GM19463 (cell line): ENCODE data around the gene TPD52L2.
"Not testable (repeated sequence)": the region's sequence is repeated elsewhere in the genome, so short reads cannot be mapped to it uniquely, and the experiment has no call there.

Experiments
- ATAC-seq: cut with Tn5 transposase; IDR thresholded peaks from one replicate; pipeline ENCODE4 v1.9.1; 2021; ENCODE audit warnings: mild to moderate bottlenecking, moderate library complexity; ENCODE audit not compliant: unreplicated experiment

The TPD52L2 gene

DNA sequence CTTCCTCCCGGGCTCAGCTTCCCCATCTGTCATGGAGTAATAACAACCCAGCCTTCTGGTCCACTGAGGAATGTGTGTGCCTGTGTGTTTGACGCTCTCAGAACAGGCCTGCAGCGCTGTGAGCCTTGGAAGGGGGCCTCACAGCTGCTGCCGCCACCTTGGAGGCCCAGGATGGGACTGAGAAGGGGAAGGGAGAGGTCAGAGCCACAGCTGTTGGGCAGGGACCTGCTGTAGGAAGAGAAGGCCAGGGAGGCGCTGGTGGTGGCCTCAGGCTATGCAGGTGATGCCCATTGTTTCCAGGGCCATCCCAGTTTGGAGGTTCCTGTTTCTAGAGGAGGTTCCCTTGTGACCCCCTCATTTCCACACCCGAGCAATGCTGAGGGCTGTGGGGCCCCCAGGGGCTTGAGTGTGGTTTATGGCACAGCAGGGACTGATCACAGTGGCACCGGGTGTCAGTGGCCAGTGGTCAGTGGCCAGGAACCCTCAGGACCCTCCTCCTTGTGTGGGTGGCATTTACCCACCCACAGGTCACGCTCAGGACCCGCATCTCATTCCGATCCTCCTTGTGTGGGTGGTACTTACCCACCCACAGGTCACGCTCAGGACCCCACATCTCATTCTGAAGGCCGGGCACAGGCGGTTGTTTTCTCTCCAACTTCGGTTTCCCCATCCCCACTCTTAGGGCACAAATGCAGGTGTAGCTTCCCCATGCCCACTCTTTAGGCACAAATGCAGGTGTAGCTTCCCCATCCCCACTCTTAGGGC lies 14.0 kb downstream of the TPD52L2 start:
- ATAC-seq, result no peak

DNA sequence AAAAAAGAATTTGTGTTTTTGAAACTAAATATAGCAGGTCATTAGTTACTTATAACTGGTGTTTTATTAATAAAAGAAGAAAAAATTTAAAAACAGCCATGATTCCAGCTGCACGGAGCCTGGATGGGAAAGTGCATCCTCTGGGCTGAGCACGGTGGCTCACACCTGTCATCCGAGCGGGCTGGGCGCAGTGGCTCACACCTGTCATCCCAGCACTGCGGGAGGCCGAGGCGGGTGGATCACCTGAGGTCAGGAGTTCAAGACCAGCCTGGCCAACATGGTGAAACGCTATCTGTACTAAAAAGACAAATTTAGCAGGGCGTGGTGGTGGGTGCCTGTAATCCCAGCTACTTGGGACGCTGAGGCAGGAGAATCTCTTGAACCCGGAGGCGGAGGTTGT lies 15.8 kb downstream of the TPD52L2 start:
- ATAC-seq, result not testable (repeated sequence)

DNA sequence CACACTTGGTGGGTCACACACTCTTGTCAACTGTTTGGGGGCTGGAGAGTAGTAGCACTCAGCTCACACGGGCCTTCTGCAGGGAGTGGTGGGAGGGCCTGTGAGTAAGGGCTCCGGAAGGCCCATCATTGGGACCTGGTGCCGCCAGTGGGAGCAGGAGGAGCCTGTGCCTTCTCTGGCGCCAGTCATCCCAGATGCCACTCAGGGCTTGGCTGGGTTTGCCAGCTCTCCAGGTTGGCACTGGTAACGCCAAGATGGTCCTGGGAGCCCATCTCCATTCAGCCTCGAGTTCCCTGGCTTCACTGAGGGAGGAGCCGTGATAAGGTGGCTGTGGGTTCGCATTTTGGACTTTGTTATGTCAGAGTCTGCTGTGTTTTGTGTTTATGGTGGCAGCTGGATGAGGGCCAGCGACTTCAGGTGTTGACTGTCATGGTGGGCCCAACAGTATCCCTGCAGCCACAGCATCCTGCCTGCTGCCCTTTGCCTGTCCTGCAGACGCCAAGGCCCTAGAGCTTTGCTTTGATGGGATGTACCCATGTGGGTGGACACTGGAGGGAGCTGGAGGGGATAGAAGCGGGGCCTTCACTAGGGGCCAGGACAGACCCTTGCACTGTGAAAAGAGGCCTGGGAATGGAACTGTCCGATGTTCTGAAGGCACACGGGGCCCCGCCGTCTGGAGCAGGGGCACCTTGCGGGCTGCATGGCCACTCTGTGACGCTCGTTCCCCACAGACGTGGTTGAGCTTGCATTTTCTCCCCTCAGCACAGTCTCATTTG lies 16.6 kb downstream of the TPD52L2 start:
- no peak for ATAC-seq

DNA sequence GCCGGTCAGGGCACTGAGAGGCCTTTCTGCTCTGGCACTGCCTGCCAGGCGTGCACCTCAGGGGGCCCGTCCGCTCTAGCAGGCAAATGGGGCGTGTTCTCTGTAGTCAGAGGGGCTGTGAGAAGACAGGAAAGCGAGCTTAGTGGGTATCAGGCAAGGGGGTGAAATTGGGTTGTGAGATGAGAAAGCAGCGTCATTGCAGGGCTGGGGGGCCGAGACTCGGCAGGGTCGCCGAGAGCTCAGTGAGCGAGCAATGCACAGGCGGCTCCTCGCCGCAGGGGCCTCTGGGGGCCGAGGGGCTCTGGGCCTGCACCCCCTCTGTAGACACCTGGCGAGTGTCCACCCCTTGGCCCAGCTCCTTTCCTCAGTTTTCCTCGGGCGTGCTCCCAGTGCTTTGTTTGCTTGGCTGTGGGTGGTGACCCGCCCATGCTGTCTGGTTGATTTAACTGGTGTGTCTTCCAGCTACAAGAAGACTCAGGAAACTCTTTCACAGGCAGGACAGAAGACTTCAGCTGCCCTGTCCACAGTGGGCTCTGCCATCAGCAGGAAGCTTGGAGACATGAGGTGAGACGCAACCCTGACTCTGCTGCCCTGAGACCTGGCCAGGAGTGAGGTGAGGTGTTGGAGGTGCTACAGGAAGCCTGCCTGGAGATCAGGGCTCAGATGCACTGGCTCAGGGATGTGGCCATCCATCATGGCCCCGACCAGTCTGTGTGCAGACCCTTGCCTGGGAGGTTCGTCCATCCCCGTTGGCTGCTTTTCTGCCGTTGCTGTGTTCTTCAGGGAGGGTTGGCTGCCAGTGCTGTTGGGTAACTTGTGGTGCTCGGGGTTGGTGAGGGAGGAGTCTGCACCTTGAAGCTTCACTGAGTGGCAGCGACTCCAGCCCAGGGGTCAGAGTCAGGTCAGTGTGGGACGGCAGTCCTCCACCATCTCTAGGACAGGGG lies 17.5 kb downstream of the TPD52L2 start:
- ATAC-seq, result no peak

DNA sequence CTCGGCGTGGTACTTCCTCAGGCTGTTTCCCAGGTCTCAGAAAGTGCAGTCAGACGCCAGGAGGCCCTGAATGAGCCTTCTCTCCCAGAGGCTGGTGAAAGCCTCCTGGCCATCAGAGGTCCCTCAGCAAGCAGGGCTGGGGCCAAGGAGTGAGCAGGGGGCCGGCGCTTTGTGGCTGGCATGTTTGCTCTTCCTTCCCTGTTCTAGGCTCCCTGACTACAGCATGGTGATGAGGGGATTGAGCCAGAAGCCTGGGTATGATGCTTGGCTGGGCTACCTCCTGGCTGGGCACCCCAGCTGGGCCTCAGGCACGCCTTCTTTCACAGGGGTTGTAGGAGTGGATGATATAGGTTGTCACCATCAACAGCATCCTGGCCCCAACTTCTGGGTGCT lies 18.1 kb downstream of the TPD52L2 start:
- ATAC-seq, result no peak

DNA sequence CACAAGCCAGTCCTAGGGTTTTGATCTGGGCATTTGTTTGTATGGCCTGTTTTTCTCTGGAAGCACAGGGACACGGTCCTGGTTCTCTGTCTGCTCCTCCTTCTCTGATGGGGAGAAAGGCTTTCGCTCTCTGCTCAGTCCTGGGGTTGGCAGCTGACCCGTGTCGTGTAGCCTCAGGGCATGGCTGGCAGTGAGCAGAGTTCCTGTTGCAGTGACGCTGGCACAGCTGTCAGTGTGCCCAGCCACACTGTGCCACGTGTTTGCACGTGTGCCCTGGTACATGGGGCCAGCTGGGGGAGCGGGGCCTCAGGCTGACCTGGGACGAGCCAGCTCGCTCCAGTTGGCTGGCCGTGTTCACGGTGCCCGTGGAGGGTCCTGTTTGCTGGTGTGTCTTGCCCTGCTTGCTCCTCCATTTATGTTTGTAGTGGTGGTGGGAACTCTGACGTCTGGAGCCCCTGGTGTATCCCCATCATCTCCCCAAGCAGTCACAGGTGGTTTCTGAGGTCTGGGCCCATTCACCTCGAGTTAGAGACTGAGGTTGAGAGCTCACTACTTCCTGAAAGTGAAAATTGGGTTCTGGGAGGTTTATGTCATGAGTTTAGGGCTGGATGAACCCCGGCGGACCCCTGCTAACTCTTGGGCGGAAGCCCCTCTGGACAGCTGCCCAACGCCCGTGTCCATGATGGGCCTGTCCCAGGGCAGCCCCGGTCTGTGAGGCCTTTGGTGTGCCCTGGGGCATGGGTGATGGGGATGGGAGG lies 19.6 kb downstream of the TPD52L2 start:
- ATAC-seq, result no peak

DNA sequence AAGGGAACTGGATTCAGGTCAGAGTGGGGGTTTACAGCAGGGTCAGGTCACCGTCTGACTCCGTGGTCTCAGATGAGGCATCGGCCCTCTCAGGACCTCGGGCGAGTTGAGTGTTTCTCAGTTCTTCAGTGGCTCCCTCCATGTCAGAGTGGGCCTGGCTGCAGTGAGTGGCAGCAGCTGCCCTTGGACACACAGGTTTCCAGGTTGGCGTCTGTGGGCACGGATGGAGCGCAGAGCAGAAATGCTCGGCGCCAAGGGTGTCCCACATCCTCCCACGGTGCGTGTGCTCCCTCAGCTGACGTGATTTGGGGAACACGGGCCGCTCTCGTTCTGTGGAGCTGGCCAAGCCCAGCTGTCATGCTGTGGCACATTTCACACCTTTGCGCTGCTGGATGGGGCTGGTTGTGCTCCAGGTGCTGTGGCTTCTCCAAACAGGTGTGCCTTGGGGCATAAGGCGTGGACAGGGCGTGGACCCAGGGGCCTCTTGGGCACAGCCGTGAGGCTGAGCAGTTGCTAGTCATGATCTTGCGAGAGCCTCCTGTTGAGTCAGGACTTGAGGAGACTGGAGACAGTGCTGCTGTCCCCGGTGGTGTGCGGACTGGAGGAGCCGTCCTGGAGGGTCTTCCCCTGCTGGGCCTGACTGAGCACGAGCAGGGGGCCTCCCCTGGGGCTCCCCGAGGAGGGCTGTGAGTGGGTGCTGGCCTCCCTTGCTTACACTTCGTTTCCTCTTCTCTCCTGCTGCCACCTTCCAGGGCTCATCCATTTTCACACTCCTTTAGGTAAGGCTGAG lies 20.4 kb downstream of the TPD52L2 start:
- no peak for ATAC-seq

DNA sequence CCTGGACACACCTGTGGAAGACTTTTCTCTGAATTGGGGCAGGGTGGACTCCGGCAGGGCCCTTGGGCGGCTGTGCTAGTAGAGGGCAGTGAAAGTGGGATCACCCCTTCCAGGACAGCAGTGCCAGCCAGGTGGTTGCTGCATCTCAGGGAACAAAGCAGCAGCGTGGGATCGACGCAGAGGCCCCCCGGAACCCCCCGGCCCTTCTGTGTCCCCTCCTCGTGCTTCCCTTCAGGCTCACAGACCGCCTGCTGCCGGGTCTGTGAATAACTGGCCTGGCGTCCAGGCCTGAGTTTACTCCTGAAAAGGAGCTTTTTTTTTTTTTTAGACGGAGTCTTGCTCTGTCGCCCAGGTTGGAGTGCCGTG lies 21.0 kb downstream of the TPD52L2 start:
- no peak for ATAC-seq

DNA sequence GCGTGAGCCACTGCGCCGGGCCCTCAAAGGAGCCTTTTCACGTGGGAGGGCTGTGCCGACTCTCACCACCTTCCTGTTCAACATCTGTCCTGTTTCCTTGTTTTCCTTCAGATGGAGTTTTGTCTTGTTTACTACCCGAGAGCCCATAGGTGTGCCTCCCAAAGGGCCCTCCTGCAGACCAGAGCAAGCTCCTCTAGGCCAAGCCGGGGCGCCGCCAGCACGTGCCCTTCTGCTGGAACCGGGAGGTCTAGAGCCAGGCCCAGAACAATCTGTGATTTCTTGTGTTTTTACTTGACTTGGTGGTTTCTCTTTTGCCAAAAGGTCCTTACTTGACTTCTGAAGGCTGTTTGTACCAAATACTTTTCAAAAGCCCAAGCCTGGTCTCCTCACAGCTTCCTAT lies 21.9 kb downstream of the TPD52L2 start:
- no peak for ATAC-seq

DNA sequence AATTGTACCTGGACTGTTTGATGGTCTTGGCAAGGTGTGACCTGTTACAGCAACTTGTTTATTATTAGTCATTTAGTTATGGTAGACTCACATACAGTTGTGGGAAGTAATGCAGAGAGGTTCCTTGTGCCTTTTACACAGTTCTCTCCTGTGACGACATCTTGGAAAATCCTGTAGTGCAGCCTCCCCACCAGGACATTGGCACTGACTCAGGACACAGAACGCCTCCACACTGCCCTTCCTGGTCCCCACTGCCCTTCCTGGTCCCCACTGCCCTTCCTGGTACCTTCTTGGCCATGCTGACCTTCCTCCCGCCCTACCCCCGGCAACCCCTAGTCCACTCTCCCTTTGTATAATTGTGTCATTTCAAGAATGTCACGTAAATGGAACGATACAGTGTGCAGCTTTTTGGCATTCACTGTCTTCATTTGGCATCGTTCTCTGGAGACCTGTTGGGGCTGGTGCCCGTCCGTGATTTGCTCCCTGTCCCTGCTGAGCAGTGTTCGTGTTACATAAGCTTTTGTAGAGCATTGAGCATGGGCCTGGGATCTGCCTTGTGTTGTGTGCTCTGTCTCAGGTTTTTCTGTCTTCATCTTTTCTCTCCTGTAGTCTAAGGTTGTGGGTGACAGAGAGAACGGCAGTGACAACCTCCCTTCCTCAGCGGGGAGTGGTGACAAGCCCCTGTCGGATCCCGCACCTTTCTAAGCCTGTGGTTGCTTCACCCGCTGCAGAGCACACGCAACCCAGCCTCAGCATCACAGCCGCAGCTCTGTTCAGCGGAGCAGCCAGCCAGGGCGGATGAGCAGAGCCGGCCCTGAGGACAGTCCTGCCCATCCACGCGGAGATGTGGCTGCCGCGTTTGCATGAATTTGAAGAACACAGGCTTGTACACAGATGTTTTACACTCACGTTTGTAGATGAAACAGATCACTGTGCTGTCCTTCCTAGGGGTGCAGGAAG lies 24.5 kb downstream of the TPD52L2 start:
- no peak for ATAC-seq

DNA sequence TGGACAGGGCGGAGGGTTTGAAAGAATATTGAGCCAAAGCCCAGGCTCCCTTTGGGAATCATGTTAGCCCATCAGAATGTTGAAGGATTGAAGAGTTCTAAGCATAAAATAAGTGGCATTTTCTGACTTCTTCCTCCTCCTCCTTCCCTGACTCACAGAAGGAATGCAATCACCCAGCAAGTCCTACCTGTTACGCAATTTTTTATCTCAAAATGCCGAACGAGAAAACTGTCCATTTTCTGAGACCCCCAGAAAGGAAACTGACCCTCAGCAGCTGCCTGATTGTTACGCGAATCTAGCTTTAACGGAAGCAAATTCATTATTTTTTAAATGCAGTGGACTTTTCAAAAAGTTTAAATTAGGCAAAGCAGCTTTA lies 25.1 kb downstream of the TPD52L2 start:
- ATAC-seq, result no peak

DNA sequence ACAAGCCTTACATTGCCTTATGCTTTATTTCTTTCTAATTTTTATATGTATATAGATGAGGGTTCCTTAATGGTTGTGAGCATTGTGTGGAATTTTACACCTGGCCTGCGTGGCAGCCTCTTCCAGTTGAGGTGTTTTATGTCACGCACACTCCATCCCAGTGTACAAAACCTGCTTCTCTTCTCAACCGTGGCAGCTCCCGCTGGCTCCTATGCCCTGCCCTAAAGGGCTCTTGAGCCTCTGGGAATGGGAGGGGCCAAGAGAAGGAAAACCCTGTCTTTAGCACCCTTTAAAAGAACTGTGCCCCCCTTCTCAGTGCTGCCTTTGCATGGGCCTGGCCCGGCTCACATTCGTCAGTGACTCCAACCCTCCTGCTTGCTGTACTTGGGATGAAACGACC lies 25.5 kb downstream of the TPD52L2 start:
- no peak for ATAC-seq

DNA sequence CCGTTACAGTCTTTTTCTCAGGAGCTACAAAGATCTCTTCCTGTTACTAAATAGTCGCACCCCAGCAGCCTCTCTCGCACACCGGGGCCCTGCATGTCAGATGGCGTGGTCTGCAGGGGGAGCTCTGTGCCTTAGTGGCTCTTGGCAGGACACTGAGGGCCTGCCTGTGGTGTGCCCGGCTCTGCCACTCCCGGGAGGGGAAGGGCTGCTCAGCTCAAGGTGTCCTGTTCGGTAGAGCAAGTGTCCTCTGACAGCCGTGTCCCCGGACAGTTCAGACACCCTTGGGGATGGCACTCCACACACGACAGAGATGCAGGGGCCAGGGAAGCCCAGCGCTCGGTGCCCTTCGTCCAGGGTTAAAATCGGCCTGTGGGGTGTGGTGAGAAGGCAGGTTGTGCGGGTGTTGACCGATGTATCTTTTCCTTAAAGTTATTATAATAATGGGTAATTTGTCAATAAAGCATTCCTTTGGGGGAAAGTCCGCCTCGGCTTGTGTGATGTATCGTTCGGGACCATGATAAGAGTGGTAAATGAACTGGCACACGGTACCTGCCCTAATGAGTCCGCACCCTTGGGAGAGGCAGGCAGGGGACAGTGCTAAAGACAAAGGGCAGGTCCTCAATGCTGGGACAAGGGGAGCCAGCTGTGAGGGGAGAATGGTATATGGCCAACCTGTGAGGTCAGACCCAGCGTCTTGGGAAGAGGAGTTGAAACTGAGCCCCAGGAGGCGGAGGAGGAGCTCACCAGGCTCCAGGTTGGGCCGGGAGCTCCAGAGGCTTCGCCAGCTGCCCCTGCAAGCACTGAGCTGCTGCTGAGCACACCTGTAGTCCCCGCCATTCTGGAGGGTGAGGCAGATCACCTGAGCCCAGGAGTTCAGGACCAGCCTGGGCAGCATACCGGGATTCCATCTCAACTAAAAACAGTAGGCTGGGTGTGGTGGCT lies 26.3 kb downstream of the TPD52L2 start:
- ATAC-seq, result no peak

DNA sequence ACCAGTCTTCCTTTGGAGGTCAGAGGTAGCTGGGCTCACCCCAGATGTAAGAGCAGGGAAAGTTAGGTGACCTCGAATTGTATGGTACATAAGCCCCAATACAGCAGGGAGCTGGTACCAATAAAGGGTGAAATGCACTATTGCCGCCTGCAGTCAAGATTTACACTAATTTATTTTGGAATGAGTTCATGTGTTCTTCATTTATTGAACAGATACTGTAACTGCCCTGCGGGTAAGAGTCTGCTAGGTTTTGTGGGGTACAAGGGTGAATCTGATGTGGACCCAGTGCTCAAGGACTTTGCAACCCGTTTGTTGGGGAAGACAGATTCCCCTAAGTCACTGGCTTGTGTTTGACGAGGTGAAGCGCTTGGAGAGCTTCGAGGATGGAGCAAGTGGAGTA lies 27.3 kb downstream of the TPD52L2 start:
- no peak for ATAC-seq

DNA sequence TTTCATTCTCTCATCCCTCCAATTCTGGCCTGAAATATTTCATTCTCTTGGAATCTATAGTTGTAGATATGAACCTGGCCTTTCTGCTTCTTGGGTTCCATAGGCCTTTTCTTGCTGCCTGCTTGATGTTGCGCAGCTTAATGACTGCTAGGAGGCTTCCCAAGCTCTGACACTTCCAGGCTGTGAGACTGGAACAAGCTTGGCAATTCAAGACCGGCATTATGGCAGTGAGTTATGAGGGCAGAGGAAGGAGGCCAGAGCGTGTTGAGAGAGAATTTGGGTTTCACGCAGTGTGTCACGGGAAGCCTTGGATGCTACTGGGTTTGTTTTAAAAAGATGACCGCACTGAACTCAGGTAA lies 28.9 kb downstream of the TPD52L2 start:
- ATAC-seq, result no peak

DNA sequence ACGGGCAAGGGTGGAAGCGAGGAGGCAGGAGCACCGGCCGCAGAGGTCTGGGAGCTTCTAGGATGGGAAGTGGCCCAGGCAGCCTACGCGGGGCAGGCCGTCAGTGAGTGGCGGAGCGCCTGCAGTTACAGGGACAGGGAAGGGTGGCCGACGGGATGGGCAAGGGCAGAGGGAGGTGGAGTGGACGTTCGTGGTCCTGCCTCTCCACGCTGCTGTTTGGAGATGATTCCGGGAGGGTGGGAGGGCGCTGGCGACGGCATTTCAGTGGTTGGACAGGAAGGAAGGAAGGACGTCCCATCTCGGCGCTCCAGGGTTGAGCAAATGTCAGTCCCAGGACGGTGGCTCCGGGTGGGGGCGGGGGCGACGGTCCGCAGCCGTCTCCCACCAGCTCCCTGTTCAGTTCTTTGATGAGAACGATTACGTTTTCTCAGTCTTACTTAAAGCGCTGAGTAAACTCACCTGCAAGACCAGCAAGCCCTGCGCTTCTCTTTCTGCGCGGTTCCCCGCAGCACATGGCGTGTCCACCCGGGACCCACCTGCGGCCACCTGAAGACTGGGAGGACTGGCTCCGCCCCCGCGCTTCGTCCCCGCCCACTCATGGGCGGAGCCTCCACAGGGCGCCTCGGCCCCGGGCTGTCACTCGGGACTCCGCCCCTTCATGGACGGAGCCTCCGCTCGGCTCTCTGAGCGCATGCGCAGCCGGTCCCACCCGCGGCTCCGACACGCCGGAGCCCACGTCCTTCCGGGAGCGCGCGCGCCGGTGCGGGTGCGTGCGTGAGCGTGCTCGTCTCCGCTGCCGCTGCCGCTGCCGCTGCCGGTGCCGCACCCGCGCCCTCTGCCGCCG lies 29.5 kb downstream of the TPD52L2 start, which contains the start of gene DNAJC5:
Gene DNAJC5, plus strand, starts transcription at position 769 of the 844 bp plus-strand sequence. CDS start 33,220 bp downstream, outside the sequence.
- peak; percentile 86 for ATAC-seq
